Stimulated activated naive B cell treated with anti-CD40 and anti-IgM and Interleukin-4, amounts not matched to agents 10 μg/mL and 1 μg/mL and 100 μg/mL, for 72 hours (primary cell): ENCODE results near the gene SDC3.

Experiments
- ATAC-seq, 2 donors: fragments of 150-1000 bp; cut with Tn5 transposase; replicated peaks; 2 replicates each; pipeline ENCODE4 v1.10.0; 2021; ENCODE audit warnings: moderate library complexity in 1 of 2
- DNase-seq: peaks from one replicate; pipeline ENCODE4 v3.0.0; 2021
- H3K27ac Mint-ChIP-seq: one replicate; pipeline ENCODE4 v1.8.0; 2022; ENCODE audit warnings: mild to moderate bottlenecking, mixed read lengths
- H3K27me3 Mint-ChIP-seq, 2 donors: one replicate each; pipeline ENCODE4 v1.8.0; 2022; ENCODE audit warnings: mixed read lengths in 2 of 2
- H3K36me3 Mint-ChIP-seq, 2 donors: one replicate each; pipeline ENCODE4 v1.8.0; 2022; ENCODE audit warnings: mixed read lengths in 2 of 2, mild to moderate bottlenecking in 1 of 2
- H3K4me1 Mint-ChIP-seq, 2 donors: one replicate each; pipeline ENCODE4 v1.8.0; 2022; ENCODE audit warnings: mixed read lengths in 2 of 2, mild to moderate bottlenecking in 1 of 2
- H3K4me3 Mint-ChIP-seq, 2 donors: one replicate each; pipeline ENCODE4 v1.8.0; 2022; ENCODE audit warnings: mild to moderate bottlenecking in 2 of 2, mixed read lengths in 2 of 2, moderate library complexity in 1 of 2
- H3K9me3 Mint-ChIP-seq, 2 donors: one replicate each; pipeline ENCODE4 v1.8.0; 2022; ENCODE audit warnings: mixed read lengths in 2 of 2, mild to moderate bottlenecking in 1 of 2

The SDC3 gene

DNA sequence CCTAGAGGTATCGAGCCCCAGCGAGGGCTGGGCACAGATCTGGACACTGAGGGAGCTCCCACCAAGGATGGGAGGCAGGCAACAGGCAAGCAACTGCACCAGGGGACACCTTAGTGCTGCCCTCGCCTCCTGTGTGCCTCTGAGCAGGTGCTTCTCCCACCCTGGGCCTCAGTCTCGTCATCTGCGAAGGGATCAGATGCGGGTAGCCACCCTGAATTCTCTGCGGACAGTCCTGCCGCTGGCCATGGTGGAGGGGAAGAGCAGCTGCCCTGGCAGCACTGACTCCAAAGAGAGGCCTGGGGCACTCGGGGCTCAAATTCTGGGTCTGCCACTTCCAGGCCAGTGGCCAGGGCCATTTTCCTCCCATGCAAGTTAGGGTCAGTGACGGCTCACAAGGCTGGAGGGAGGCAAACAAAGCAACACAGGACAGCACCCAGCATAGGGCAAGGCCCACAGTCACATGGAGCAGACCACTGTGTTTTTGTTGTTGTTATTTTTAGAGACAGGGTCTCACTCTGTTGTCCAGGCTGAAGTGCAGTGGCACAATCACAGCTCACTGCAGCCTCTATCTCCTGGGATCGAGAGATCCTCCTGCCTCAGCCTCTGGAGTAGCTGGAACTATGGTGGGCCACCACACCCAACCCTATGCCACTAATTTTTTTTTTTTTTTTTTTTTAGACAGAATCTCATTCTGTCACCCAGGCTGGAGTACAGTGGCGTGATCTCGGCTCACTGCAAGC is 7.1 kb upstream of the SDC3 start:
- Mint-ChIP-seq H3K4me3 (no peak overlapping the region), H3K36me3 (no peaks in the 10 kb centered on the region), H3K27me3 (peaks cover 12 to 33% of the 10 kb centered on the region in 2 donors), H3K9me3 (no peaks in the 10 kb centered on the region), H3K4me1 (peaks cover 5 to 20% of the 10 kb centered on the region in 2 donors), H3K27ac (no peak overlapping the region)
- ATAC-seq, result no peak
- DNase-seq, result no peak

DNA sequence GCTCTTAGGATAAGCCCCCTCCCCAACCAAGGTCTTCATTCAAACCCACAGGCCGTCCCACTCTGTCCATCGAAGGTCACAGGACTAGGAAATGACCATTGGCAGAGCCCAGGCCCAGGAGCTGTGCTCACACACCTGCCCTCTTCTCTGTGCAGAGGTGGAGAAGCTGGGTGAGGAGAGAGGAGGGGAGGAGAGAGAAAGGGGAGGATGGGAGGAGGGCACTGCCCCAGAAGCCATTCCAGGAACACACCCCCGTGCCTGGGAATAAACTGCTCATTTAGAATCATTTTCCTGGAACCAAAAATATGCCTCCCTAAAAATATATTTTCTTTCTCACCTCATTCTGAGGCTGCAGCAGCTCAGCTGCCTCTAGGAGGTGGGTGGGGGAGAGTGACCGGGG is 6.4 kb upstream of the SDC3 start:
- Mint-ChIP-seq H3K4me3 (no peak overlapping the region), H3K36me3 (no peaks in the 10 kb centered on the region), H3K27me3 (peaks cover 19 to 37% of the 10 kb centered on the region in 2 donors), H3K4me1 (peaks cover 11 to 27% of the 10 kb centered on the region in 2 donors), H3K9me3 (no peaks in the 10 kb centered on the region), H3K27ac (no peak overlapping the region)
- ATAC-seq, result no peak
- DNase-seq, result no peak

DNA sequence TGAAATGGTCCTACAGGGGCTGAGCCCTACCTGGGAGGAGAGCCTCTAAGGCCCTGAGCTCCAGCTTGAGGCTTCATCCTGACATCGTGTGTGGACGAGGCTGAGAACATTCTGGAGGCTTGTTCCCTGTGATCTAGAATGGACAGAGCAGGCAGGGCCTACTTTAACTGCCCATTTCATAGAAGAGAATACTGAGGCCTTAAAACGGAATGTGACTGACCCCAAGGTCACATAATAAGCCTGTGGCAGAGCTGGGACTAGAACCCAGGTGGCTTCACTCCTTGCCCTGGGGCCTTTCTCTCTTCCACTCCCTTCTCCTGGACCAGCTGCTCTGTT is 6.0 kb upstream of the SDC3 start:
- ATAC-seq, result no peak
- H3K27ac Mint-ChIP-seq, result no peak overlapping the region
- DNase-seq, result no peak
- peaks cover 15 to 31% of the 10 kb centered on the region in 2 donors for H3K4me1 Mint-ChIP-seq
- no peak overlapping the region for H3K4me3 Mint-ChIP-seq
- peaks cover 23 to 41% of the 10 kb centered on the region in 2 donors for H3K27me3 Mint-ChIP-seq
- H3K9me3 Mint-ChIP-seq, result no peaks in the 10 kb centered on the region
- no peaks in the 10 kb centered on the region for H3K36me3 Mint-ChIP-seq

DNA sequence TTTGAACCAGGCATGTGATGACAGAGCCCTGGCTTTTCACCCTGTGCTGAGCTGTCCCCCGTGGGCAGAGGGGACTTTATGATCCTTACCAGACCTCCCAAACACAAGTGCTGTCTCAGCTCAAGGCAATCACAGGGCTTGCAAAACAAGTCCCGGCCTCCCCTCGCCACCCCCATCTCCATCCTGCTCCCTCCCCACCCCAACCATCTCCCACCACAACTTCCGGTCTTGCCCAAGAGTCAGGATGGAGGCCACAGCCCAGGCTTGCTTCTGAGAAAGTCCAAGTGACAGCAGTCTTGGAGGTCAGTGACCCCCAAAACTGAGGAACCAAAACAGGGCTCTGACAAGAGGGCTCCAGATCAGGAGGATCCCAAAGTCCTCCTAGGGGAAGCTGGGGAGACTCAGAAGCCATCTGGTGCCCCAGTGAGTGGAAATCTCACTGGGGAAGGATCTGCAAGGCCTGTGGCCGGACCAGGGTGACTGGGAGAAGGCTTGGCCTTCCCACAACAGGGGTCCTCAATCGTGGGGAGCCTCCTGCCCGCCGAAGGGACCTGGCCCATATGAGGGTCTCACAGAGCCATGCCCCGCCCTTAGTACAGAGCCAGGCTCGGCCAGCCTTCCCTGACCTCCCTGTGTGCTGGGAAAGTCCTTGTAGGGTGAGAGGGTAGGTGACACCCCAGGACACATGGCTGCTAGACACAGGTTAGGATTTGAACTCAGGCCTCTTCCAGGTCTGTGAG is 4.5 kb upstream of the SDC3 start:
- Mint-ChIP-seq H3K4me3 (no peak overlapping the region), H3K4me1 (peaks cover 20 to 39% of the 10 kb centered on the region in 2 donors), H3K9me3 (no peaks in the 10 kb centered on the region), H3K36me3 (no peaks in the 10 kb centered on the region), H3K27ac (no peak overlapping the region), H3K27me3 (peaks cover 30 to 48% of the 10 kb centered on the region in 2 donors)
- ATAC-seq (no peak), DNase-seq (no peak)

DNA sequence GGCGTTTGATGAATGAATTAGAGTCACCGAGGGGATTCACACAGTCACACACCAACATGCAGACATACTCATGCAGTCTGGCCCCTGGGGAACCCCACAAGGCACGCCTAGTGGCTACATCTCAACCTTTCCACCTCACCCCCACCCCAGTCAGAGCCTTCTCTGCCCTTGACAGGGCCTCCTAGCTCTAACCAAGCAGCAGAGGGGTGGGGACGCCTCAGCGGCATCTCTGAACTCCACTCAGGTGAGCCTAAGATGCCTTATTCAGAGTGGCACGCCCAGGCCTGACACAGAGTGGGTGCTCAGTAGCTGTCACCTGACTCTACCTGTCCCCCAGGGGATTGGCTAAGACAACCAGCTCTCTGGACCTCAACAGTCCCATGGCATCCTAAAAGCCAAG is 3.7 kb upstream of the SDC3 start:
- DNase-seq, result no peak
- Mint-ChIP-seq H3K4me3 (no peak overlapping the region), H3K36me3 (no peaks in the 10 kb centered on the region), H3K27ac (no peak overlapping the region), H3K9me3 (no peaks in the 10 kb centered on the region), H3K4me1 (peaks cover 26 to 47% of the 10 kb centered on the region in 2 donors), H3K27me3 (peaks cover 38 to 57% of the 10 kb centered on the region in 2 donors)
- peak; percentile 27 to 39 for ATAC-seq

DNA sequence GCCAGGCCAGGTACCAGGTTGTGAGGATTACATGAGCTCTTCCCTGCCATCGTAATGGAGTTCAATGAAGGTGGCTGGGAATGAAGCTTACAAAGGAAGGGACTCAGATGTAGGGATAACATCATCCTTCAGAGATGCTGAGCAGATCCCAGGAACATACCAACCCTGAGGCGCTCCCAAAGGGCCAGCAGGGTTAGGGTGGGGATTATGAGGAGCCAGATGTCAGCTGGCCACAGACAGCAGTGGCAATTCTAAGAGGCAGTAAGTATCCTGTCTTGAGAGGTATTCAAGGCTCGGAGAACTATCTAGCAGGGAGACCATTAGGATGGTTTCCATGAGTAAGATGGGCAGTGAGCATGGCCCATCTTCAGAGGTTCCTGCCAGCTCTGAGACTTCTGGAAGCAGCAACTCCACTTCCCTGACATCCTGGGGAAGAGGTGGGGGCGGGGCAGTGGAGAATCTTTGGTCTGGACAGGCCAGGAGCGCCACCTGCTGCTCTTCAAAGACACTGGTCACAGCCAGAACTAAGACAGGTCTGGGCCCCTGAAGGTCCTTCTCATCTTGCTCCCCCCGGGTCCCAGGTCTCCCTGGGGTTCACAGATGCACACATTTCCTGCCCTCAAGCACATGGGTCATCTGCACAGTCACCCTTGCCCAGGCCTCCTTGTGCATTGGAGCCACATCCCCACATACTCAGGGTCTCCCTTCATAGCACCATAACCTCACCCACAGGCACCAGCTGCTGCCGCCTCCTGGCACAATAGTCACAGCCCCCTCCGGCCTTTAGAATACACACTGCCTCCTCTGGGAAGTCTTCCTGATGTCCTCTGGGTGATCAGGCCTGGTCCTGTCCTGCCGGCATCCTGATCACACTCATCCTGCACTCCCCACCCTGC is 2.7 kb upstream of the SDC3 start:
- Mint-ChIP-seq H3K4me1 (peaks cover 26 to 48% of the 10 kb centered on the region in 2 donors), H3K27me3 (peaks cover 42 to 63% of the 10 kb centered on the region in 2 donors), H3K27ac (peak overlapping the region; percentile 60), H3K9me3 (no peaks in the 10 kb centered on the region), H3K4me3 (no peak overlapping the region), H3K36me3 (no peaks in the 10 kb centered on the region)
- peak; percentile 30 for DNase-seq
- peak; percentile 56 to 64 for ATAC-seq

DNA sequence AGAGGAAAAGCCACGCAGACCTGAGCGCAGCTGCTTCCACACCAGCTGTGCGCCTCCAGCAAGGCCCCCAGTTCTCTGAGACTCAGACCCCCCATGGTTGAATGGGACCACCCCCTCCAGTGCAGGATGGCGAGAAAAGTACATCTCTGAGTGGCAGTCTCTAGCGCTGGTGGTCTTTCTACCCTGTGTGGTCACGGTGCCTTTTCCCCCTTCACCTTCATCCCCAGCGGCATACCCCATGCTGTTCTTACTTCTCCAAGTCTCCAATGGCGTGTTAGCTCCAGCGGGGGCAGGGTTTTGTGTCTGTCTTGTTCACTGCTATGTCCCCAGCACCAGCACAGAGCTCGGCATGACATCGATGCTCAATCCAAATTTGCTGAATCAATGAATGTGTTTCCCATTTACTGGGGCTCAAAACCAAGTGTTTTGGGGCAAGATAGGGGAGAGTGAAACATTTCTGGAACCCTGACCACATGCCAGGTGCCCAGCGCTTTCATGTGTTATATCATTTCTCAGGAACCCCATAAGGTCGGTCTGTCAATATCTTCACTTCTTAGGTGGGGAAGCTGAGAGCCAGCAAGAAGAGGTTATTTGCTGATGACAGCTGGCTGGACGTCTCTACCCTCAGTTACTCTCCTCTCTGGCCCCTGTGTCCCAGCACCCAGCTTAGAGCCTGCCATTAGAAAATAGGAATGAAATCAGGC is 959 bp upstream of the SDC3 start:
- DNase-seq (no peak), ATAC-seq (peak in 1 of 2 donors; percentile 16)
- Mint-ChIP-seq H3K27me3 (peaks cover 53 to 77% of the 10 kb centered on the region in 2 donors), H3K36me3 (no peaks in the 10 kb centered on the region), H3K4me3 (peak overlapping the region; percentile 79 to 87), H3K9me3 (no peaks in the 10 kb centered on the region), H3K4me1 (peaks cover 28 to 48% of the 10 kb centered on the region in 2 donors), H3K27ac (no peak overlapping the region)

DNA sequence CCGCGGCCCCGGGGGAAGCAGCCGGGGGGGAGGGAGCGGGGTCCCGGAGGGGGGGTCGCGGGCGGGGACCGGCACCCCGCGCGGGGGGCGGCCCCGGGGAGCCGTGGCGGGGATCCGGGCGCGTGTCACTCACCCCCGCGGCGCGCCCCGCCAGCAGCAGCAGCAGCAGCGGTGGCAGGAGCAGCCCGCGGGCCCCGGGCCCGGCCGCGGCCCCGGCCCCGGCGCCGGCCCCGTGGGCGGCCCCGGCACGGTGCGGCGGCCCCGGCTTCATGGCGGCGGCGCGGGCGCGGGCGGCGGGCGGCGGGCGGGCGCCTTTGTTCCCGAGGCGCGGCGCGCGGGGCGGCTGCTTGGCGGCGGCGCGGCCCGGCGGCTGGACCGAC is 252 bp downstream of the SDC3 start:
- peak in 1 of 2 donors; percentile 13 for ATAC-seq
- Mint-ChIP-seq H3K27ac (no peak overlapping the region), H3K27me3 (peaks cover 58 to 82% of the 10 kb centered on the region in 2 donors), H3K36me3 (no peaks in the 10 kb centered on the region), H3K9me3 (no peaks in the 10 kb centered on the region), H3K4me3 (no peak overlapping the region), H3K4me1 (peaks cover 28 to 48% of the 10 kb centered on the region in 2 donors)
- no peak for DNase-seq

DNA sequence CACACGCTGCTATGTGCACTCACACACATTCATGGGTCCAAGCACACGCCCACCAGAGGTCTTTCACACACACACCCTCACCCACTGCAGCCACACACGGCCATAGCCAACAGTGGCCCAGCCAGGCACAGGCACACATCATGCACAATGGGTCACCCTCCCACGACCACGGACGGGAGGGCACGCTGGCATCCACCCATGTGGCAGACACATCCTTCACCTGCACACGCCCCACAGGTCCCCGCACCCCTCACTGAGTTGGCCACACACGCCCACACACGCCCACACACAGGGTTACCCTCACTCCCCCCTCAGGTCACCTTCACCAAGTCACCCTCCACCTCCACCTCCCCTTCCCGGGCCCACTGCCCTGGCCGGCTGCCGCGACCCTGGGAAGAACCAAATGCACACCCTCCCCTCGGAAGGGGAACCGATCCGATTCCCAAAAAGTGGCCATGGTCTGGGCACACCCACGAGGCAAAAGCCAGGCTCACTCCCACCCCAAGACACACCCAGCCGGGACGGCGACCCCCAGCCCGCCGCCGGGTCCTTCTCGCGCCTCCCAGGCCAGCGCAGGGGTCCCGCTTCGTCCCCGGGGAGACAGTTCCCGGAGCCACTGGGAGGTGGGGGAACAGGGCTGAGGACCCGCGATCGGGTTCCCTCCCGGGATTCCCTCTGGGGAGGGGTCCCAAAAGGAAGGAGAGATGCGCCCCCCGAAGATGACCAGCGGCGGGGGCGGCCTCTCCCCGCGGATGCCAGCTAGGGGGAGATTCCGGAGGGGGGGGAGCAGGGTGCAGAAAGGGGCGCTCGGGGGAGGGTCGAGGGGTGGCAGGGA is 860 bp downstream of the SDC3 start:
- peak overlapping the region; percentile 80 for H3K27ac Mint-ChIP-seq
- DNase-seq, result no peak
- H3K36me3 Mint-ChIP-seq, result no peaks in the 10 kb centered on the region
- H3K9me3 Mint-ChIP-seq, result no peaks in the 10 kb centered on the region
- H3K4me1 Mint-ChIP-seq, result peaks cover 28 to 43% of the 10 kb centered on the region in 2 donors
- no peak for ATAC-seq
- H3K27me3 Mint-ChIP-seq, result peaks cover 61 to 82% of the 10 kb centered on the region in 2 donors
- peak overlapping the region; percentile 72 to 79 for H3K4me3 Mint-ChIP-seq

DNA sequence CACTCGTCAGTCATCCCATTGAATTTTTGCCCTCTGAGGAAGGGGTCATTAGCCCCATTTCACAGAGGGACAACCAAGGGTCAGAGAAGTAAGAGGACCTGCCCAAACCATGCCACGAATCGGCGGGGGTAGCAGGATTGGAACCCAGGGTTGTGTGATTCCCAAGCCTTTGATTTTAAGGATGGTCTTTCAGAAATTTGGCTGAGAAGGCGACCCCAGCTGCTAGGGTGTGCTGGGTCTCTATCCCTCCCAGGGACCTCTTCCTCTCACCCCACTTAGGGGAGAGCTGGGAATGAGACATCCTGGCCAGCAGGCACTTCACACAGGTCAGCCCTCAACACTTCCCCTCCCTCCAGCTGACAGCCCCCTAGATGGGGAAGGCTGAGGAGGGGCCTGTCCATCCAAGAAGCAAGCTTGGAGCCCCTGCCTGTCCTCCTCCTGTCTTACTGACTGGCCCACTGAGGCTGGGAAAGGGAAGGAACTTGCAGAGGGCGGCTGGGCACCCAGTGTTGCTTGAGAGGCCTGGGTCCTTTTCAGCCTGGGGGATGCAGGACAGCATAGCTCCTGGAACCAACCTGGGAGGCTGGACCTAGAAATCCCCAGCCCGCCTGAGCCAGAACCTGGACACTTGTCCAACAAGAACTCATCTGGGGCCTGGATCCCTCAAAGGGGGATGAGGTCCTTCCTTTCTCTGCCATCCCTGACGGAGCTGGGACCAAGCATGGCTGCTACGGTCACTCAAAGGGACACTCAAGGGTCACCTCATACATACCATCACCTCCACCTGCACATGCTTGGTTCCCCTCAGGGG is 1.7 kb downstream of the SDC3 start:
- Mint-ChIP-seq H3K36me3 (no peaks in the 10 kb centered on the region), H3K27me3 (peaks cover 62 to 83% of the 10 kb centered on the region in 2 donors), H3K9me3 (no peaks in the 10 kb centered on the region), H3K4me3 (peak overlapping the region in 1 of 2 donors; percentile 72), H3K4me1 (peaks cover 28 to 40% of the 10 kb centered on the region in 2 donors), H3K27ac (no peak overlapping the region)
- DNase-seq (no peak), ATAC-seq (no peak)

DNA sequence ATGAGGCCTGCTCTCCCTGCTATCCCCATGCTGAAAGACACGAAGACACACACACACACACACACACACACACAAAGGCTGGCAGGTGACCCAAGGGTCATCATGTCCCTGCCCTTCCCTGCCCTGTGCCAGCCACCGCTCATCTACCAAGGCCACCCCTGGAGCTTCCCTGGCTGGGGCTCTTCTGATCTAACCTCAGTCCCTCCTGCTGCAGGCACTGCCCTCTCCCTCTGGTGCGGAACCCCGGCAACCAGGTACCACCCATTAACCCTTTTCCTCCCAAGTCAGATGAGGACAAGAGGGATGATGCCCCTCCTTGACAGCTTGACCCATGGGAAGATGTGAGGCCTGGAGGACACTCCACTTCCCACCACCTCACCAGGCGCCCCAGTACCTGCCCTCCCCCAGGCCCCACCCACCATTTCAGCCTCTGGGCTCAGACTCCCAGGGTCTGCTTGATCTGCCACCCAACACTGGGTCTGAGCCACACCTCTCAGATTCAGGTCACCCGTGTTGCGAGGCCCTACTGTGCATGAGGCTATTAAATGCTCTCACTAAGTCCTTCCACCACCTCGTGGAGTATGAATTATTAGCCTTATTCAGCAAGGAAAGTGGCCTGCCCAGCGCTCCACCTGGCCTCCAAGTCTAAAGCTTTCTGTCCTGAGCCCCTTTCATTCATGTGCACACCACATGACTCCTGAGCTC is 2.5 kb downstream of the SDC3 start:
- H3K27ac Mint-ChIP-seq, result no peak overlapping the region
- H3K36me3 Mint-ChIP-seq, result no peaks in the 10 kb centered on the region
- H3K4me1 Mint-ChIP-seq, result peaks cover 24 to 32% of the 10 kb centered on the region in 2 donors
- ATAC-seq (no peak), DNase-seq (no peak)
- no peaks in the 10 kb centered on the region for H3K9me3 Mint-ChIP-seq
- H3K27me3 Mint-ChIP-seq, result peaks cover 67 to 83% of the 10 kb centered on the region in 2 donors
- no peak overlapping the region for H3K4me3 Mint-ChIP-seq

DNA sequence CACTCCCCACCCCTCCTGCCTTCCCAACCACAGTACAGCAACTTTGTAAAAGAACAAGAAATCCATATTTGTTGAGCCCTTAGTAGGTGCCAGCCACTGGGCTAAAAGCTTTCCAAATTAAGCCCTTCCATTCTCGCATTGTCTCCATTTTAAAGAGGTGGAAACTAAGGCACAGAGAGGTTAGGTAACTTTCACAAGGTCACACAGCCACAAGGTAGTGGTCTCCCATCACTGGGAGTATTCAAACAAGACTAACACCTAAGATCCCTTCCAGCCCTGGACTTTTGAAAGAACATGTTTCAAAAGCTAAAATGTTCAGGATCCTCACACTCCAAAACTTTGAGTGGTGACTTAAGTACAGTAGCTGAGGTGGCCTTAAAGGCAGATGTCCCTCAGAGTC is 3.2 kb downstream of the SDC3 start:
- H3K36me3 Mint-ChIP-seq, result no peaks in the 10 kb centered on the region
- ATAC-seq, result no peak
- H3K9me3 Mint-ChIP-seq, result no peaks in the 10 kb centered on the region
- no peak overlapping the region for H3K27ac Mint-ChIP-seq
- peaks cover 21 to 26% of the 10 kb centered on the region in 2 donors for H3K4me1 Mint-ChIP-seq
- H3K4me3 Mint-ChIP-seq, result no peak overlapping the region
- no peak for DNase-seq
- H3K27me3 Mint-ChIP-seq, result peaks cover 61 to 78% of the 10 kb centered on the region in 2 donors
